Right lobe of liver (tissue), 4 donors: ENCODE measurements around the gene HOXA3.

Experiments
- POLR2A ChIP-seq: fragments of 450-650 bp; IDR thresholded peaks from one replicate; pipeline ENCODE4 v1.6.1; 2017; ENCODE audit warnings: antibody characterized with exemption, mild to moderate bottlenecking
- TF ChIP-seq, protein P1 (sequence below), 4 donors: fragments of 200-600 bp in 3 of 4; fragments of 450-650 bp in 1 of 4; IDR thresholded peaks; one replicate each; pipeline versions ENCODE4 v1.5.1 to v1.8.0; 2016 to 2022; ENCODE audit warnings: antibody characterized with exemption in 4 of 4, mild to moderate bottlenecking in 2 of 4
- donor health status: DM: no; HTN: no; CAD: no.
- donor health status: DM: no; HTN: no; CAD: no.
- donor health status: DM: no; HTN: yes; CAD: no.

DNA sequence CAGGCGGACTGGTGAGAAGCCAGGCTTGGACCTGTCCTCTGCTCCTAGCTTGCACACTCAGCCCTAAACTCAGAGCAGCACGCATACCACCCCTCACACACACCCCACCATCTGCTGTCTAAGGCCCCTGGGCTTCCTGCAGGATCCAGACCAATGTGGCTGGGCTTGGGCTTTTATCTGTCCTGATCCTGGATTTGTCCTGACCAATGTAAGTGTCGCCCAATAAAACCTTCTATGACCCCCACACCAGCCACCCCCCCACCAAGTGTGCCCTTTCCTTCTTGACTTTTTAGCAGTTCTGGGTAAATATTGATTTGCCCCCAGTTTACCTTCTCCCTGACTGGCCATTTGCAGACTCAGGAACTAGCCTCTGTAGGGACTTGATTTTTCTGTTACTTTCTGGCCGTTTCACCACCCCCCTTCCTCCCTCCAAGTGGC is 49.2 kb upstream of the HOXA3 start:
- TF ChIP-seq, protein P1, sequence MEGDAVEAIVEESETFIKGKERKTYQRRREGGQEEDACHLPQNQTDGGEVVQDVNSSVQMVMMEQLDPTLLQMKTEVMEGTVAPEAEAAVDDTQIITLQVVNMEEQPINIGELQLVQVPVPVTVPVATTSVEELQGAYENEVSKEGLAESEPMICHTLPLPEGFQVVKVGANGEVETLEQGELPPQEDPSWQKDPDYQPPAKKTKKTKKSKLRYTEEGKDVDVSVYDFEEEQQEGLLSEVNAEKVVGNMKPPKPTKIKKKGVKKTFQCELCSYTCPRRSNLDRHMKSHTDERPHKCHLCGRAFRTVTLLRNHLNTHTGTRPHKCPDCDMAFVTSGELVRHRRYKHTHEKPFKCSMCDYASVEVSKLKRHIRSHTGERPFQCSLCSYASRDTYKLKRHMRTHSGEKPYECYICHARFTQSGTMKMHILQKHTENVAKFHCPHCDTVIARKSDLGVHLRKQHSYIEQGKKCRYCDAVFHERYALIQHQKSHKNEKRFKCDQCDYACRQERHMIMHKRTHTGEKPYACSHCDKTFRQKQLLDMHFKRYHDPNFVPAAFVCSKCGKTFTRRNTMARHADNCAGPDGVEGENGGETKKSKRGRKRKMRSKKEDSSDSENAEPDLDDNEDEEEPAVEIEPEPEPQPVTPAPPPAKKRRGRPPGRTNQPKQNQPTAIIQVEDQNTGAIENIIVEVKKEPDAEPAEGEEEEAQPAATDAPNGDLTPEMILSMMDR (IDR thresholded peaks at IDR 0.05) = no peak
- no peak for TF ChIP-seq POLR2A
